Kidney (tissue), 14 donors: ENCODE measurements around the gene GRIN2A. TPM values are rescaled to one million over a fixed set of nuclear protein-coding genes. Genes with fewer than 3 reads are reported as not detected.

ENCODE experiments used
- DNase-seq, 5 donors: peaks; one replicate each; pipeline ENCODE4 v3.0.0-alpha.2; 2013 to 2020
- FAIRE-seq: peaks from 2 replicates; lab custom pipeline; 2012; peaks lifted over from hg19 to GRCh38; lab: Jason Lieb, UNC
- H3K27ac ChIP-seq, 2 donors: one replicate each; pipeline ENCODE4 v1.7.0; 2013; ENCODE audit warnings: low read depth in 2 of 2, low read length in 2 of 2, inconsistent platforms in 1 of 2
- H3K27me3 ChIP-seq: one replicate; pipeline ENCODE4 v1.7.1; 2013; ENCODE audit warnings: low read length, inconsistent platforms; ENCODE audit not compliant: control insufficient read depth, insufficient read depth
- H3K36me3 ChIP-seq, 3 donors: one replicate each; pipeline versions ENCODE4 v1.7.0 to v1.7.1; 2013; ENCODE audit warnings: low read length in 3 of 3, control low read depth in 1 of 3, inconsistent platforms in 1 of 3; ENCODE audit not compliant: insufficient read depth in 3 of 3, control insufficient read depth in 2 of 3
- H3K4me1 ChIP-seq, 3 donors: one replicate each; pipeline versions ENCODE4 v1.7.0 to v1.7.1; 2013; ENCODE audit warnings: low read length in 3 of 3, inconsistent platforms in 1 of 3, low read depth in 1 of 3; ENCODE audit not compliant: control insufficient read depth in 2 of 3, insufficient read depth in 2 of 3
- H3K4me3 ChIP-seq, 3 donors: one replicate each; pipeline versions ENCODE4 v1.7.0 to v1.8.1; 2013; ENCODE audit warnings: low read length in 3 of 3, control low read depth in 1 of 3, inconsistent platforms in 1 of 3
- H3K9ac ChIP-seq, 3 donors: one replicate each; pipeline versions ENCODE4 v1.7.0 to v1.7.1; 2013; ENCODE audit warnings: low read length in 3 of 3, control low read depth in 1 of 3, inconsistent platforms in 1 of 3
- H3K9me3 ChIP-seq, 3 donors: one replicate each; pipeline versions ENCODE4 v1.7.0 to v1.7.1; 2013; ENCODE audit warnings: low read length in 3 of 3, control low read depth in 1 of 3, inconsistent platforms in 1 of 3; ENCODE audit not compliant: control insufficient read depth in 2 of 3, insufficient read depth in 1 of 3
- intact Hi-C: fragments of 100-400 bp; cut with DNase I; formaldehyde crosslinking; loops from one replicate; pipeline ENCODE4 v1.11.1; 2022
- polyA plus RNA-seq: library from polyadenylated mRNA; stranded (reverse); fragments of 350-450 nt; fragmentation: Illumina TruSeq; extraction: RNeasy Lipid Tissue Mini Kit (QIAGEN cat#74804); gene quantifications from one replicate; pipeline ENCODE4 v1.2.3, GENCODE V29; 2014; ENCODE audit warnings: low read depth, low replicate concordance; ENCODE audit not compliant: insufficient read depth
- total RNA-seq: library from RNA; stranded (reverse); fragmentation: NEBNext Ultra II Directional; extraction: Animal tissue kit (Norgen Biotek cat#: 25700); gene quantifications from one replicate; pipeline ENCODE4 v1.2.1, GENCODE V29; 2021
- TF ChIP-seq, protein P1 (sequence below): IDR thresholded peaks from 3 replicates; pipeline ENCODE4 v1.5.1; 2012; ENCODE audit warnings: mild to moderate bottlenecking, moderate library complexity, borderline replicate concordance; ENCODE audit not compliant: insufficient read depth; ENCODE audit errors: extremely low read depth
- donor health status: control.
- donor health status: control.
- donor health status: control.
- donor health status: control.
- donor health status: control.
- donor health status: DM: yes; HTN: yes; CAD: no.
- donor health status: Normal renal cell carcinoma (clear cell type).

GRIN2A gene
- total and polyA plus RNA-seq, 2 donors from 2014 or later, result 0.28 to 6.5 TPM

- intact Hi-C loops, result no loop called here
- DNase-seq (peak; percentile 40 to 74 (median 64)), FAIRE-seq (no peak)
- H3K9ac ChIP-seq, result no peak overlapping the region
- TF ChIP-seq, protein P1, sequence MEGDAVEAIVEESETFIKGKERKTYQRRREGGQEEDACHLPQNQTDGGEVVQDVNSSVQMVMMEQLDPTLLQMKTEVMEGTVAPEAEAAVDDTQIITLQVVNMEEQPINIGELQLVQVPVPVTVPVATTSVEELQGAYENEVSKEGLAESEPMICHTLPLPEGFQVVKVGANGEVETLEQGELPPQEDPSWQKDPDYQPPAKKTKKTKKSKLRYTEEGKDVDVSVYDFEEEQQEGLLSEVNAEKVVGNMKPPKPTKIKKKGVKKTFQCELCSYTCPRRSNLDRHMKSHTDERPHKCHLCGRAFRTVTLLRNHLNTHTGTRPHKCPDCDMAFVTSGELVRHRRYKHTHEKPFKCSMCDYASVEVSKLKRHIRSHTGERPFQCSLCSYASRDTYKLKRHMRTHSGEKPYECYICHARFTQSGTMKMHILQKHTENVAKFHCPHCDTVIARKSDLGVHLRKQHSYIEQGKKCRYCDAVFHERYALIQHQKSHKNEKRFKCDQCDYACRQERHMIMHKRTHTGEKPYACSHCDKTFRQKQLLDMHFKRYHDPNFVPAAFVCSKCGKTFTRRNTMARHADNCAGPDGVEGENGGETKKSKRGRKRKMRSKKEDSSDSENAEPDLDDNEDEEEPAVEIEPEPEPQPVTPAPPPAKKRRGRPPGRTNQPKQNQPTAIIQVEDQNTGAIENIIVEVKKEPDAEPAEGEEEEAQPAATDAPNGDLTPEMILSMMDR, result no peak
- H3K4me1 ChIP-seq, result no peaks in the 10 kb centered on the region
- H3K27me3 ChIP-seq, result no peaks in the 10 kb centered on the region
- no peaks in the 10 kb centered on the region for H3K36me3 ChIP-seq
- H3K27ac ChIP-seq, result no peak overlapping the region
- no peak overlapping the region for H3K4me3 ChIP-seq
- H3K9me3 ChIP-seq, result no peaks in the 10 kb centered on the region
These were observed 273.6 kb downstream of the GRIN2A start for GRCh38 chr16:9908613-9909012.

GRCh38 chr16:9907752-9908151, 274.5 kb downstream of the GRIN2A start:
- H3K9ac ChIP-seq, result no peak overlapping the region
- H3K27ac ChIP-seq, result no peak overlapping the region
- intact Hi-C loops, result no loop called here
- TF ChIP-seq, protein P1, result no peak
- FAIRE-seq (no peak), DNase-seq (peak in 3 of 5 donors; percentile 9 to 21 (median 14))
- H3K9me3 ChIP-seq, result no peaks in the 10 kb centered on the region
- H3K4me1 ChIP-seq, result no peaks in the 10 kb centered on the region
- no peak overlapping the region for H3K4me3 ChIP-seq
- no peaks in the 10 kb centered on the region for H3K36me3 ChIP-seq
- no peaks in the 10 kb centered on the region for H3K27me3 ChIP-seq

- no peak overlapping the region for H3K9ac ChIP-seq
- H3K27ac ChIP-seq, result no peak overlapping the region
- TF ChIP-seq, protein P1, result no peak
- no peak for FAIRE-seq
- H3K9me3 ChIP-seq, result no peaks in the 10 kb centered on the region
- no peaks in the 10 kb centered on the region for H3K27me3 ChIP-seq
- no peaks in the 10 kb centered on the region for H3K4me1 ChIP-seq
- intact Hi-C loops, result no loop called here
- no peaks in the 10 kb centered on the region for H3K36me3 ChIP-seq
- no peak overlapping the region for H3K4me3 ChIP-seq
- no peak for DNase-seq
These were observed 276.0 kb downstream of the GRIN2A start for GRCh38 chr16:9906218-9906617.

DNA sequence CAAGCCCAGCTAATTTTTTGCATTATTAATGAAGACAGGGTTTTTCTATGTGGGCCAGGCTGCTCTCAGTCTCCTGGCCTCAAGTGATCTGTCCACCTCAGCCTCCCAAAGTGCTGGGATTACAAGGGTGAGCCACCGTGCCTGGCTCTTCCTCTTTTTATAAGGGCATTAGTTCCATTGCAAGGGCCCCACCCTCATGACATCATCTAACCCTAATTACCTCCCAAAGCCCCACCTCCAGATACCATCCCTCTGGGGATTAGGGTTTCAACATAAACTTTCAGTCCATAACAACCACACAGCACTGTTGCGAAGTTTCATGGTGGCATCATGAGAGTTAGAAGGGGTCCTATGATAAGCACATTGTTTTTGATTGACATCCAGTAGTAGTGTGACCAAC, 277.7 kb downstream of the GRIN2A start:
- Histone ChIP-seq H3K9ac (no peak overlapping the region), H3K9me3 (no peaks in the 10 kb centered on the region), H3K27ac (no peak overlapping the region), H3K4me3 (no peak overlapping the region), H3K4me1 (no peaks in the 10 kb centered on the region), H3K36me3 (no peaks in the 10 kb centered on the region), H3K27me3 (no peaks in the 10 kb centered on the region)
- TF ChIP-seq, protein P1, result no peak
- DNase-seq, result no peak
- intact Hi-C loops, result no loop called here
- no peak for FAIRE-seq
